ENCODE results near the gene SEC61A2. TPM values are rescaled to one million over a fixed set of nuclear protein-coding genes. Genes with fewer than 3 reads are reported as not detected.

Gene SEC61A2
- polyA plus RNA-seq, 3 donors = 0.30 to 3.4 (median 0.98) TPM

- Histone ChIP-seq H3K79me2 (ENCODE audit: insufficient read depth, low read length) (peaks cover 7% of the 10 kb centered on the region), H3K27me3 (ENCODE audit: control insufficient read depth in 2 of 2, insufficient read depth in 2 of 2, low read length in 2 of 2) (no peaks in the 10 kb centered on the region), H3K4me1 (ENCODE audit: control insufficient read depth in 1 of 2, insufficient read depth in 2 of 2, low read length in 2 of 2) (peaks cover 12 to 21% of the 10 kb centered on the region in 2 donors), H4K20me1 (ENCODE audit: insufficient read depth, low read length) (no peaks in the 10 kb centered on the region), H3K36me3 (replicated peaks in 1 of 2; ENCODE audit: control insufficient read depth in 1 of 2, insufficient read depth in 2 of 2, low read length in 2 of 2) (no peaks in the 10 kb centered on the region), H3K9me3 (replicated peaks in 1 of 2; ENCODE audit: control insufficient read depth in 1 of 2, insufficient read depth in 1 of 2, low read length in 2 of 2) (no peaks in the 10 kb centered on the region), H2AFZ (ENCODE audit: insufficient read depth, low read depth, low read length, poor library complexity, severe bottlenecking) (peak overlapping the region; percentile 98), H3K27ac (ENCODE audit: low read depth in 1 of 2, low read length in 2 of 2) (no peak overlapping the region), H3K9ac (ENCODE audit: insufficient read depth, low read length, poor library complexity, severe bottlenecking) (peak overlapping the region; percentile 73), H3K4me2 (replicated peaks; ENCODE audit: extremely low read depth, low read length, poor library complexity, severe bottlenecking) (peak overlapping the region; percentile 95), H3K4me3 (replicated peaks in 1 of 3; ENCODE audit: low read depth in 2 of 3, low read length in 3 of 3) (peak overlapping the region; percentile 59 to 91 (median 87))
- intact Hi-C loops (cut with micrococcal nuclease) = no loop called here
- peak; percentile 7 to 41 (median 19) for DNase-seq
- H3K36me3 Mint-ChIP-seq = peaks cover 4 to 7% of the 10 kb centered on the region in 2 donors
- H3K4me3 Mint-ChIP-seq = peak overlapping the region; percentile 79 to 90
- no peaks in the 10 kb centered on the region for H3K9me3 Mint-ChIP-seq
- 67% methylated on average over 1 of the region's 11 CpGs for WGBS (ENCODE audit: insufficient coverage)
- H3K27me3 Mint-ChIP-seq (ENCODE audit: low read depth in 3 of 3) = peaks cover 0 to 3% (median 0%) of the 10 kb centered on the region in 3 donors
- H3K27ac Mint-ChIP-seq = peak overlapping the region in 3 of 7 donors; percentile 7 to 30 (median 25)
- TF ChIP-seq, protein P1, sequence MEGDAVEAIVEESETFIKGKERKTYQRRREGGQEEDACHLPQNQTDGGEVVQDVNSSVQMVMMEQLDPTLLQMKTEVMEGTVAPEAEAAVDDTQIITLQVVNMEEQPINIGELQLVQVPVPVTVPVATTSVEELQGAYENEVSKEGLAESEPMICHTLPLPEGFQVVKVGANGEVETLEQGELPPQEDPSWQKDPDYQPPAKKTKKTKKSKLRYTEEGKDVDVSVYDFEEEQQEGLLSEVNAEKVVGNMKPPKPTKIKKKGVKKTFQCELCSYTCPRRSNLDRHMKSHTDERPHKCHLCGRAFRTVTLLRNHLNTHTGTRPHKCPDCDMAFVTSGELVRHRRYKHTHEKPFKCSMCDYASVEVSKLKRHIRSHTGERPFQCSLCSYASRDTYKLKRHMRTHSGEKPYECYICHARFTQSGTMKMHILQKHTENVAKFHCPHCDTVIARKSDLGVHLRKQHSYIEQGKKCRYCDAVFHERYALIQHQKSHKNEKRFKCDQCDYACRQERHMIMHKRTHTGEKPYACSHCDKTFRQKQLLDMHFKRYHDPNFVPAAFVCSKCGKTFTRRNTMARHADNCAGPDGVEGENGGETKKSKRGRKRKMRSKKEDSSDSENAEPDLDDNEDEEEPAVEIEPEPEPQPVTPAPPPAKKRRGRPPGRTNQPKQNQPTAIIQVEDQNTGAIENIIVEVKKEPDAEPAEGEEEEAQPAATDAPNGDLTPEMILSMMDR (IDR thresholded peaks at IDR 0.05) = peak; percentile 38
- H3K4me1 Mint-ChIP-seq = peaks cover 12% of the 10 kb centered on the region
These were observed 878 bp downstream of the SEC61A2 start for GRCh38 chr10:12130237-12130872.

DNA sequence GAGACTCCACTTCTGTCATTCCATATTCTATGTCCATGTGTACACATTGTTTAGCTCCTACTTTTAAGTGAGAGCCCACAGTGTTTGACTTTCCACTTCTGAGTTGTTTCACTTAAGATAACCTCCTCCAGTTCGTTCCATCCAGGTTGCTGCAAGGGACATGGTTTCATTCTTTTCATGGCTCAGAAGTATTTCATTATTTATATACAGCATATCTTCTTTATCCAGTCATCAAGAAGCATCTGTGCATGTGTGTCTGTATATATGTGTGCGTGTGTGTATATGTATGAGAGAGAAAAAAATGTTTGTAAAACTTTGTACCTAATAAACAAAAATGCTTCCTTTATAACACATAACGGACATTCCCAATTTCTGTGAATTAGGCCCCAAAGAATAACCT is 6.2 kb downstream of the SEC61A2 start:
- H3K4me2 ChIP-seq (replicated peaks; ENCODE audit: extremely low read depth, low read length, poor library complexity, severe bottlenecking) = no peak overlapping the region
- TF ChIP-seq, protein P1 (IDR thresholded peaks at IDR 0.05) = no peak
- no peak overlapping the region for H3K27ac ChIP-seq (ENCODE audit: low read depth in 1 of 2, low read length in 2 of 2)
- H4K20me1 ChIP-seq (ENCODE audit: insufficient read depth, low read length) = no peaks in the 10 kb centered on the region
- H3K9ac ChIP-seq (ENCODE audit: insufficient read depth, low read length, poor library complexity, severe bottlenecking) = no peak overlapping the region
- peaks cover 7% of the 10 kb centered on the region for H3K79me2 ChIP-seq (ENCODE audit: insufficient read depth, low read length)
- Mint-ChIP-seq H3K9me3 (peaks cover 0 to 4% (median 0%) of the 10 kb centered on the region in 7 donors), H3K4me1 (no peaks in the 10 kb centered on the region), H3K27ac (no peak overlapping the region), H3K36me3 (peaks cover 23 to 24% of the 10 kb centered on the region in 2 donors), H3K27me3 (ENCODE audit: low read depth in 3 of 3) (no peaks in the 10 kb centered on the region), H3K4me3 (no peak overlapping the region)
- intact Hi-C loops (cut with micrococcal nuclease) = no loop called here
- no CpG with 5 or more reads among the region's 3 CpGs for WGBS (ENCODE audit: insufficient coverage)
- no peaks in the 10 kb centered on the region for H3K9me3 ChIP-seq (replicated peaks in 1 of 2; ENCODE audit: control insufficient read depth in 1 of 2, insufficient read depth in 1 of 2, low read length in 2 of 2)
- no peaks in the 10 kb centered on the region for H3K27me3 ChIP-seq (ENCODE audit: control insufficient read depth in 2 of 2, insufficient read depth in 2 of 2, low read length in 2 of 2)
- H3K4me1 ChIP-seq (ENCODE audit: control insufficient read depth in 1 of 2, insufficient read depth in 2 of 2, low read length in 2 of 2) = no peaks in the 10 kb centered on the region
- no peak for DNase-seq
- no peak overlapping the region for H3K4me3 ChIP-seq (replicated peaks in 1 of 3; ENCODE audit: low read depth in 2 of 3, low read length in 3 of 3)
- no peak overlapping the region for H2AFZ ChIP-seq (ENCODE audit: insufficient read depth, low read depth, low read length, poor library complexity, severe bottlenecking)
- no peaks in the 10 kb centered on the region for H3K36me3 ChIP-seq (replicated peaks in 1 of 2; ENCODE audit: control insufficient read depth in 1 of 2, insufficient read depth in 2 of 2, low read length in 2 of 2)

Measured in CD14-positive monocyte (primary cell).